HG03039 (cell line): ENCODE data around the gene RASSF5.

ENCODE experiments used
- ATAC-seq: cut with Tn5 transposase; IDR thresholded peaks from one replicate; pipeline ENCODE4 v1.9.1; 2021; ENCODE audit warnings: mild to moderate bottlenecking, moderate library complexity; ENCODE audit not compliant: unreplicated experiment

The RASSF5 gene

GRCh38 chr1:206507284-206508129, at the start of gene RASSF5:
RASSF5 (plus strand) TSS chr1:206507531; CDS start chr1:206507603, 72 bp downstream.
- no peak for ATAC-seq

GRCh38 chr1:206459703-206460102, 47.6 kb upstream of the RASSF5 start:
- ATAC-seq = no peak

- ATAC-seq = no peak
These were observed 46.4 kb upstream of the RASSF5 start for GRCh38 chr1:206460836-206461426.

GRCh38 chr1:206461602-206462455, 45.5 kb upstream of the RASSF5 start:
- no peak for ATAC-seq

- ATAC-seq = no peak
These were observed 44.2 kb upstream of the RASSF5 start for GRCh38 chr1:206463137-206463536.

GRCh38 chr1:206463911-206464310, 43.4 kb upstream of the RASSF5 start:
- ATAC-seq = no peak

GRCh38 chr1:206464456-206464964, 42.8 kb upstream of the RASSF5 start:
- ATAC-seq = no peak

GRCh38 chr1:206465951-206466350, 41.4 kb upstream of the RASSF5 start:
- ATAC-seq = no peak

GRCh38 chr1:206466840-206467649, 40.3 kb upstream of the RASSF5 start:
- ATAC-seq = no peak

- ATAC-seq = no peak
These were observed 39.4 kb upstream of the RASSF5 start for GRCh38 chr1:206467915-206468314.

GRCh38 chr1:206468571-206468970, 38.8 kb upstream of the RASSF5 start:
- no peak for ATAC-seq

GRCh38 chr1:206469411-206469932, 37.9 kb upstream of the RASSF5 start:
- no peak for ATAC-seq

- peak; percentile 49 for ATAC-seq
These were observed 37.2 kb upstream of the RASSF5 start, which contains the start of gene IKBKE for GRCh38 chr1:206469933-206470691. IKBKE (plus strand) TSS chr1:206470476; CDS start chr1:206473228, 2,752 bp downstream.

- ATAC-seq = peak; percentile 3
These were observed 36.5 kb upstream of the RASSF5 start for GRCh38 chr1:206470692-206471414.

GRCh38 chr1:206471415-206471801, 35.9 kb upstream of the RASSF5 start:
- ATAC-seq = no peak

- no peak for ATAC-seq
These were observed 35.3 kb upstream of the RASSF5 start for GRCh38 chr1:206472024-206472423.

- no peak for ATAC-seq
These were observed 34.9 kb upstream of the RASSF5 start for GRCh38 chr1:206472454-206472853.

GRCh38 chr1:206472886-206473285, 34.4 kb upstream of the RASSF5 start:
- no peak for ATAC-seq

GRCh38 chr1:206476058-206476457, 31.3 kb upstream of the RASSF5 start:
- no peak for ATAC-seq
